Neural crest cell (in vitro differentiated cells): Measurements from ENCODE around the gene ENKUR. TPM values are rescaled to one million over a fixed set of nuclear protein-coding genes. Genes with fewer than 3 reads are reported as not detected.

Source experiments
- DNase-seq: peaks from one replicate; pipeline ENCODE4 v3.0.0; 2021; ENCODE audit warnings: low read depth, mixed read lengths, low spot score
- H3K27ac Mint-ChIP-seq: one replicate; pipeline ENCODE4 v1.8.0; 2021; ENCODE audit warnings: mild to moderate bottlenecking, mixed read lengths; ENCODE audit not compliant: unreplicated experiment
- H3K27me3 Mint-ChIP-seq: 2 replicates; pipeline ENCODE4 v1.8.0; 2021; ENCODE audit warnings: low read depth, mild to moderate bottlenecking, mixed read lengths
- H3K36me3 Mint-ChIP-seq: 2 replicates; pipeline ENCODE4 v1.8.0; 2021; ENCODE audit warnings: low read depth, mild to moderate bottlenecking, mixed read lengths
- H3K4me1 Mint-ChIP-seq: 2 replicates; pipeline ENCODE4 v1.8.0; 2021; ENCODE audit warnings: mixed read lengths
- H3K4me3 Mint-ChIP-seq: one replicate; pipeline ENCODE4 v1.8.0; 2021; ENCODE audit warnings: mild to moderate bottlenecking, mixed read lengths
- H3K9me3 Mint-ChIP-seq: 2 replicates; pipeline ENCODE4 v1.8.0; 2021; ENCODE audit warnings: mixed read lengths
- total RNA-seq: library from RNA; stranded (reverse); gene quantifications from 2 replicates; pipeline ENCODE4 v1.2.1, GENCODE V29; 2021
- TF ChIP-seq, protein P1 (sequence below): fragments of 200-600 bp; sonication (generic); conservative IDR thresholded peaks from 2 replicates; pipeline ENCODE4 v1.5.0; 2021; ENCODE audit warnings: antibody characterized with exemption, mild to moderate bottlenecking

The ENKUR gene
- total RNA-seq, 1 donor from 2014 or later = 1.7 TPM

DNA sequence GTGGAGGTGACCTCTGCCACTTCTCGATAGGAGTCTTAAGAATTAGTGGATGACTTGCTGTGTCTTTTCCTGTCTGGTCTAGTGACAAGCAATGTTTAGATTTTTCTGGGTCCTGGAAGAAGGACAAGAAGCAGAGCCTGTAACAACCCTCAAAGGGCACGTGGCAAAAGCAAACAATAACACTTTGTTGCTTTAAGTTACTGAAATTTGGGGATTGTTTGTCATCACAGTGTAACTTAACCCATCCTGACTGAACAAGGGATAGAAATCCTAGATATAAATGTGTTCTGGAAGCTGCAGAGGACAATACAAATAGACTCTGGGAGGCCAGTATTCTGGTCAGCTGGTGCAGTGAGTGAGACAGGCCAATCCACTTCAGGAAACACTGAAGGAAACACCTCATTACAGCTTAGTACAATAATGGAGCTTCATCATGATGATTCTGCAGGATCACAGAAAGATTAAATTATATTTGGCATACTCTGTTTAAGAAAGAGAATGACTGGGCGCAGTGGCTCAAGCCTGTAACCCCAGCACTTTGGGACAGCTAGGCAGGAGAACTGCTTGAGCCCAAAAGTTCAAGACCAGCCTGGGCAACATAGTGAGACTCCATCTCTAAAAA lies 23.3 kb downstream of the ENKUR start:
- no peak overlapping the region for H3K4me3 Mint-ChIP-seq
- DNase-seq = no peak
- no peaks in the 10 kb centered on the region for H3K27me3 Mint-ChIP-seq
- H3K4me1 Mint-ChIP-seq = peaks cover 4% of the 10 kb centered on the region
- TF ChIP-seq, protein P1, sequence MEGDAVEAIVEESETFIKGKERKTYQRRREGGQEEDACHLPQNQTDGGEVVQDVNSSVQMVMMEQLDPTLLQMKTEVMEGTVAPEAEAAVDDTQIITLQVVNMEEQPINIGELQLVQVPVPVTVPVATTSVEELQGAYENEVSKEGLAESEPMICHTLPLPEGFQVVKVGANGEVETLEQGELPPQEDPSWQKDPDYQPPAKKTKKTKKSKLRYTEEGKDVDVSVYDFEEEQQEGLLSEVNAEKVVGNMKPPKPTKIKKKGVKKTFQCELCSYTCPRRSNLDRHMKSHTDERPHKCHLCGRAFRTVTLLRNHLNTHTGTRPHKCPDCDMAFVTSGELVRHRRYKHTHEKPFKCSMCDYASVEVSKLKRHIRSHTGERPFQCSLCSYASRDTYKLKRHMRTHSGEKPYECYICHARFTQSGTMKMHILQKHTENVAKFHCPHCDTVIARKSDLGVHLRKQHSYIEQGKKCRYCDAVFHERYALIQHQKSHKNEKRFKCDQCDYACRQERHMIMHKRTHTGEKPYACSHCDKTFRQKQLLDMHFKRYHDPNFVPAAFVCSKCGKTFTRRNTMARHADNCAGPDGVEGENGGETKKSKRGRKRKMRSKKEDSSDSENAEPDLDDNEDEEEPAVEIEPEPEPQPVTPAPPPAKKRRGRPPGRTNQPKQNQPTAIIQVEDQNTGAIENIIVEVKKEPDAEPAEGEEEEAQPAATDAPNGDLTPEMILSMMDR = no peak
- no peaks in the 10 kb centered on the region for H3K36me3 Mint-ChIP-seq
- no peak overlapping the region for H3K27ac Mint-ChIP-seq
- H3K9me3 Mint-ChIP-seq = no peaks in the 10 kb centered on the region

DNA sequence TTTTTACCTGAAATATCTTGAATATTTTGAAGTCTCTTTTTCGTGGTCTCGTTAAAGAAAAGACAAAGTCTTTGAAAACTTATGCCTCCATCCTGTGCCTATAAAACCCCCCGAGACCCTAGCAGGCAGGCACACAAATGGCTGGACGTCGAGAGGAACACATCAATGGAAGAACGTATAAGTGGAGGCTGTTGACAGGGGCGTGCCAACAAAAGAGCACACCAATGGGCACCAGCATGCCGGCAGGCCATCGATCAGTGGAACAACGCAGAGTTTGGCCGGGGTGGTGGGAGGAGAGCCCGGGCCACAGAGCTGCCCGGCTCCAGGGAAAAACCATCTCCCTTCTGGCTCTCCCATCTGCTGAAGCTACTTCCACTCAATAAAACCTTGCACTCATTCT lies 24.7 kb downstream of the ENKUR start:
- TF ChIP-seq, protein P1 = no peak
- no peak overlapping the region for H3K4me3 Mint-ChIP-seq
- H3K27ac Mint-ChIP-seq = peak overlapping the region; percentile 3
- H3K36me3 Mint-ChIP-seq = no peaks in the 10 kb centered on the region
- H3K4me1 Mint-ChIP-seq = peaks cover 4% of the 10 kb centered on the region
- no peak for DNase-seq
- H3K9me3 Mint-ChIP-seq = no peaks in the 10 kb centered on the region
- no peaks in the 10 kb centered on the region for H3K27me3 Mint-ChIP-seq

DNA sequence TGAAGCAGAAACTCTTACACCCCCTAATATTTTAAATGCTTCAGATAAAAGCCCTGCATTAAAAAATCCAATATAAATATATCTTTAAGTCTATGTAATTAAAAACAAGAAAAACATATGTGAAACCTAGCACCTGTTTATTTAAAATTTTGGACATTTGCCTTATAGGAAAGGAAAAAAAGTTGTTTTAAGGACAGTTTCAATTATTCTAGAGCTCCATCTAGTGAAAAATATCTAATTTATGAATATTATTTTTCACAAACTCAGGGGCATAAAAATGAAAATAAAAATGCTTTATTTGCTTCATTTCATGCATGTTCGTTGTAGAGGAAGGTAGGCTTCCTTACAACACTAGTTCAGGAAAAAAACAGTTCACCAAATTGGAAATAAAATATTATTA lies 26.1 kb downstream of the ENKUR start:
- no peaks in the 10 kb centered on the region for H3K9me3 Mint-ChIP-seq
- TF ChIP-seq, protein P1 = no peak
- DNase-seq = no peak
- no peaks in the 10 kb centered on the region for H3K36me3 Mint-ChIP-seq
- H3K4me1 Mint-ChIP-seq = peaks cover 4% of the 10 kb centered on the region
- no peak overlapping the region for H3K4me3 Mint-ChIP-seq
- H3K27me3 Mint-ChIP-seq = no peaks in the 10 kb centered on the region
- no peak overlapping the region for H3K27ac Mint-ChIP-seq

DNA sequence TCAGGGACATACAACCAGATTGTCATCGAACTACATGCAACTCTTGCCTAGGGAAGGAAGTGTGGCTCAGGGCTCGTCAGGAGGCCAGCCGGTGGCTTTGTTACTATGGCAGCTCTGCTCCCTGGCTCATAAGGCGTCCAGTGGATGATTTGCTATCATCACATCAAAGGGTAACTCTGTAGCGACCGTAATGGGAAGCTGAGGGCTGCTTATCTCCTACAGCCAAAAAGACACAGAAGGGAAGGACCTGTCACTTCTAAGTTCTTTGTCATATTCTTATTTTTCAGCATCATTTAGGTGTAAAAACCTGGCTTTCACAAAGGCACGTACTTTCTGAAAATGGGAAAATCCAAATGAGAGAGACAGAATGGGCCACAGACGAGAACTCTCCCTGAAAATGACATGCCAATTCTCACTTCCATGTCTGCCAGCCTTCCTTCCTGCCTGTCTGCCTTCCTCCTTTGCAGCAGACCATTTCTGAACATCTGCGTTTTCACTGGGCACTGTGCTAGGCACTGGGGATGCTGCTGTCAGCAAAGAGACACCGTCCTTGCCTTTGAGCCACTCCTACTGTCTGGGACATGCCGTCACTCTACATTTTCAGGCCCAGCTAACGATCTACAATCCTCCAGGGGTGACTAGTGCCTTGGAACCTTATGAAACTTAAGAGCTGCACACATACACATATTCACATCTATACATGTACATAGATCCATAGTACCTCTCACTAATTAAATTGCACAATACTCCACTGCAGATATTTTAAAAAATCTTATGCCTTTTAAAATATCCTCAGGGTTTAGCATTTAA lies 26.9 kb downstream of the ENKUR start:
- Mint-ChIP-seq H3K4me1 (peaks cover 4% of the 10 kb centered on the region), H3K27me3 (no peaks in the 10 kb centered on the region), H3K27ac (no peak overlapping the region), H3K9me3 (no peaks in the 10 kb centered on the region), H3K36me3 (no peaks in the 10 kb centered on the region), H3K4me3 (no peak overlapping the region)
- DNase-seq = no peak
- TF ChIP-seq, protein P1 = no peak

DNA sequence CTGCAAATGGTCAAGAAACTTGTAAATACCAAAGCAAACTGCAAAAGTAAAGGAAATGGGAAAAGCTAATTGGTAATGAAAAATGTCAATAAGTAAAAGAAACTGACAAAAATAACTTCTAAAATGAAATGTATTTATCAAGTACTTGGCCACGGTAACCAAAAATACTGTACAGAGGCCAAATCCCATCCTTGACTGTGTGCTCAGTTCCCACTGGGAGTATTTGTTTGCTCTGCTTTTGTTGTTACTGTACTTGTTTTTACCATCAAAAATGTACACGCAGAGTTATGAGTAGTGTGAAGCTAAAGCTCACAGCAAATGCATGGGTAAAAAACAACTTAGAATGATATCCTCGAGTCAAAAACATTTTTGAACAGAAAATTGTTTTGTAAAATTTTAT lies 31.1 kb downstream of the ENKUR start:
- no peak for DNase-seq
- Mint-ChIP-seq H3K4me3 (no peak overlapping the region), H3K27me3 (no peaks in the 10 kb centered on the region), H3K27ac (no peak overlapping the region), H3K4me1 (peaks cover 8% of the 10 kb centered on the region), H3K9me3 (peaks cover 3% of the 10 kb centered on the region), H3K36me3 (peaks cover 3% of the 10 kb centered on the region)
- TF ChIP-seq, protein P1 = no peak
